ENCODE measurements around the gene GOLGA6D.

- TF ChIP-seq ZC3H10 (CRISPR knock-in tag; IDR thresholded peaks at IDR 0.05) (no peak), OSR1 (CRISPR knock-in tag; IDR thresholded peaks at IDR 0.05) (no peak), ZFP3 (CRISPR knock-in tag; IDR thresholded peaks at IDR 0.05) (no peak), PATZ1 (CRISPR knock-in tag; IDR thresholded peaks at IDR 0.05; ENCODE audit: borderline replicate concordance) (no peak), CREB5 (CRISPR knock-in tag; IDR thresholded peaks at IDR 0.05; ENCODE audit: low read depth) (no peak), CSDC2 (CRISPR knock-in tag; IDR thresholded peaks at IDR 0.05) (no peak), ZNF565 (CRISPR knock-in tag; conservative IDR thresholded peaks at IDR 0.05; ENCODE audit: low read depth) (no peak), ZNF8 (CRISPR knock-in tag; IDR thresholded peaks at IDR 0.05) (no peak), ARNTL (CRISPR knock-in tag; IDR thresholded peaks at IDR 0.05; ENCODE audit: borderline replicate concordance, low read depth) (no peak), TSHZ2 (CRISPR knock-in tag; IDR thresholded peaks at IDR 0.05) (no peak), ZNF70 (CRISPR knock-in tag; IDR thresholded peaks at IDR 0.05) (no peak), ISL1 (CRISPR knock-in tag; IDR thresholded peaks at IDR 0.05) (no peak), ZFP30 (CRISPR knock-in tag; IDR thresholded peaks at IDR 0.05) (no peak)
These were observed 30.6 kb downstream of the GOLGA6D start for GRCh38 chr15:75313116-75313845.
